ENCODE results near the gene MMP1. TPM values are rescaled to one million over a fixed set of nuclear protein-coding genes. Genes with fewer than 3 reads are reported as not detected.

The MMP1 gene
- total RNA-seq: 100 to 1,000 TPM in 1 of 2 donors, under 1 TPM in 1; under 0.01 to 114 TPM

DNA sequence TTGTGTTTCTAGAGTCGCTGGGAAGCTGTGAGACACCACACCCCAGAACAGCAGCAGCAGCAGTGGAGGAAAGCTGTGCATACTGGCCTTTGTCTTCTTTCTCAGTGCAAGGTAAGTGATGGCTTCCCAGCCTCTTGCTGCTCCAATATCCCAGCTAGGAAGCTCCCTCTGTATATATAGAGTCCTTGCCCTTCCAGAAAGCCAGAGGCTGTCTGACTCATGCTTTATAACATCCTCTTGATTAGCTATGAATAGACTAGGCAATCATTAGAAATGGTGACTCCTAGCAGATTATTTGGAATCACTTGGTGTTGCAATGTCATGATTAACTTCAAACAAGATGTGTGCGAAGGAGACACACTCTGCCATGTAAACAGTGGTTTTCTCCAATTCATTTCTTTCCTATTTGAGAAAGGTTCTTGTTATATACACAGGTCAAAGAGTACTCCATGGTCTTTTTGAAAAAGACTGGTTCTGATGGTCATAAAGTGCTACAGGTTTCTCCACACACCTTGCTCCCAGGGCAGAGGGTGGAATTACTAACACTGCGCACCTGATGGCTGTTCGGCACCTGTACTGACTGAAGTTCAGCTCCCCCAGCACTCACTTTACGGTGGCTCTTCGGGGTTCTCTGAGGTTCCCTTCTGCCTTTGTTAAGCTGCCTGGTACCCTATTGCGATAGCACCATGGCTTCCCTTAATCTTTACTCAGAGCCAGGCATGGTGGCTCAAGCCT, at the start of gene MMP1:
MMP1 (minus strand) TSS at position 149 of the 735 bp plus-strand sequence; CDS start at position 81, 68 bp downstream.

DNA sequence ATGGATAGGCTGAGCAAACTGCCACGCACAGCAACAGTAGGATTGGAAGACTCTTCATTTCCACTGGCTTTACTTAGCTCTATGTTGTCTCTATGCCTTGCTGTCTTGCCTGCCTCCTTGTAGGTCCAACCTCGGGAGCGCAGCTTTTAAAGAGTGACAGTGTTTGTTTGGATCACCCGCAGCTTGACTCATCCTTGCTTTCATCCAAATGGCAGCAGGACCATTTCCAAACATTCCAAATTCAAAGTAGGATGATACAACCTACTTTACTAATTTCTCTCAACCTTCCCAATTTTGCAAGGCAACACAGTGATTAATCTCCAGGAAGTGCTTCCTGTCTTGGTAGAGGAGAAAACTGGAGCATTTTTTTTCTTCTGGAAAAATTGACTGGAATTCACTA, 45.5 kb upstream of the MMP1 start, which contains the start of gene MMP3:
MMP3 (minus strand) TSS at position 121 of the 400 bp plus-strand sequence; CDS start at position 58, 63 bp downstream.

DNA sequence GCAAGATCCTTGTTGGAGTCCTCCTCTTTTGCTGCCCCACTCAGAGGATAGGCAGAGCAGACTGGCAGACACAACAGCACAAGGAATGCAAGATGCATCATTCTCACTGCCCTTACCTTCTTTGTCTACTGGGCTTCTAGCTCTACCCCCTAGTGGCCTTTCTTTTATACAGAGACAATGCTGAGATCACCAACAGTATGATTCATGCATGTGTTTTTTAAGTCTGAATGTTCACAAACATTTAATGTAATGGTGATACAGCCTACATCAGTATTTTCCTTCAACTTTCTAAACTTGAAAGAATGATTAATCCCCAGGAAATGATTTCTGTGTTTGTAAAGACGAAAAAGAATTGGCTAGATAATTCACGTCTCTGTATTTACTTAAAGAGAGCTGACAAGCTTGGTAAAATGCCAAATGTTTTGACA, 17.5 kb downstream of the MMP1 start, which contains the start of gene MMP10:
MMP10 (minus strand) TSS at position 138 of the 428 bp plus-strand sequence; CDS start at position 101, 37 bp downstream.

Other genes starting within 250 kb of the MMP1 start
- not detected for gene MMP20, start 172.8 kb downstream of the MMP1 start, total RNA-seq
- not detected for gene MMP27, start 92.4 kb downstream of the MMP1 start, total RNA-seq
- gene MMP8, start 73.2 kb downstream of the MMP1 start, total RNA-seq: 10 to 100 TPM; 12.0 to 37.3 TPM
- under 1 TPM in 1 of 2 donors, not detected in 1; under 0.01 TPM for gene MMP10, start 17.5 kb downstream of the MMP1 start, total RNA-seq
- gene MMP3, start 45.4 kb upstream of the MMP1 start, total RNA-seq: under 1 TPM in 1 of 2 donors, not detected in 1; under 0.01 TPM
- not detected for gene MMP12, start 76.8 kb upstream of the MMP1 start, total RNA-seq
- gene MMP13, start 157.6 kb upstream of the MMP1 start, total RNA-seq: under 1 TPM in 1 of 2 donors, not detected in 1; under 0.01 TPM

Measured in melanocyte of skin (primary cell).